ENCODE measurements around the gene NFX1.

The NFX1 gene

DNA sequence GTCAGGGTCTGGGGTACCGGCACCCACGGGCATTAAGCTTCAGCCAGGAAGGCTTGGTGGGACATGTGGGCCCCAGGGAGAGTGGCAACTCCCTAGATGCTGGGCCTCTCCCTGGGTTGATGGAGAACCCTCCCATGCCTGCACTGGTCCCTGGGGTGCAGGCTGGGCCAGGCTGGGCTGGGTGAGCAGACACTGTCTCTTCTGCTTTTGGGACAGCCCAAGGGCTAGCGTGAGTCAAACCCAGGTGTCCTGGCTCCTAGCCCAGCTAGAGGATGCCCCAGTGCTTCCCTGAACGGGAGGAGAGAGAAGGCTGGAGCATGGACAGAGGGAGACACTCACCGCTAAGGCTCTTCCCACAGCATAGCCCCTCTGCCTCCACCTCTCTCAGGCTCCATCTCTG is 117.8 kb downstream of the NFX1 start:
- no peak for TF ChIP-seq CTCF (IDR thresholded peaks at IDR 0.05; ENCODE audit: low read depth, low read length)
- no peak for DNase-seq (ENCODE audit: extremely low read depth, low read depth)

- TF ChIP-seq CTCF (IDR thresholded peaks at IDR 0.05; ENCODE audit: low read depth, low read length): no peak
- DNase-seq (ENCODE audit: extremely low read depth, low read depth): no peak
Measured at GRCh38 chr9:33414268-33414667, 124.0 kb downstream of the NFX1 start.

GRCh38 chr9:33414889-33415500 is 124.7 kb downstream of the NFX1 start:
- no peak for DNase-seq (ENCODE audit: extremely low read depth, low read depth)
- no peak for TF ChIP-seq CTCF (IDR thresholded peaks at IDR 0.05; ENCODE audit: low read depth, low read length)

DNA sequence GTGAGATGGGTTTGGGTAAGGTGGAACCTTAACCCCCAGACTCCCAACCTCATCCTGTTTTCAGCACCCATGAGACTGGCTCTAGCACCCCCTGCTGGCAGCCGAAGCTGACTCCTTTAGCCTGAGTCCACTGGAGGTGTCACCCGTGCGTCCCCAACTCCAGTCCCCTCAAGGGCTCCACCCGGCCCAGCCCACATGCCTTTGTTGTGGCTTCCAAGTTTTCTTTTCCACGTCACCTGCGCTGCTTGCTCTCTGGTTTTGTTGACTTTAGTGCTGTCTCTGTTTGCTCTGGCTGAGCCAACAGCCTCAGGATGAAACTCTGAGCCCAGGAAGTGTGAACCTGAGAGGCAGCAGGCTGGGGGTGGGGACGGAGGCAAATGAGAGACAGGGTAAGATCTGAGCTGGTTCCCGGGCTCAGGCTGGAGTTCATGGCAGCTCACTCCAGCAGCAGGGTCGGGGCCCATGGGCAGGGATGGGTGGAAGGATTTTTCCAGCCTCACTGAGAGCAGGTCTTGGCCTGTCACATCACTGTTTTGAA is 125.3 kb downstream of the NFX1 start:
- TF ChIP-seq CTCF (IDR thresholded peaks at IDR 0.05; ENCODE audit: low read depth, low read length): peak; percentile 77
- no peak for DNase-seq (ENCODE audit: extremely low read depth, low read depth)

- no peak for DNase-seq (ENCODE audit: extremely low read depth, low read depth)
- TF ChIP-seq CTCF (IDR thresholded peaks at IDR 0.05; ENCODE audit: low read depth, low read length): no peak
Measured at GRCh38 chr9:33416996-33417395, 126.7 kb downstream of the NFX1 start.

GRCh38 chr9:33418090-33418489 is 127.8 kb downstream of the NFX1 start:
- no peak for TF ChIP-seq CTCF (IDR thresholded peaks at IDR 0.05; ENCODE audit: low read depth, low read length)
- DNase-seq (ENCODE audit: extremely low read depth, low read depth): no peak

DNA sequence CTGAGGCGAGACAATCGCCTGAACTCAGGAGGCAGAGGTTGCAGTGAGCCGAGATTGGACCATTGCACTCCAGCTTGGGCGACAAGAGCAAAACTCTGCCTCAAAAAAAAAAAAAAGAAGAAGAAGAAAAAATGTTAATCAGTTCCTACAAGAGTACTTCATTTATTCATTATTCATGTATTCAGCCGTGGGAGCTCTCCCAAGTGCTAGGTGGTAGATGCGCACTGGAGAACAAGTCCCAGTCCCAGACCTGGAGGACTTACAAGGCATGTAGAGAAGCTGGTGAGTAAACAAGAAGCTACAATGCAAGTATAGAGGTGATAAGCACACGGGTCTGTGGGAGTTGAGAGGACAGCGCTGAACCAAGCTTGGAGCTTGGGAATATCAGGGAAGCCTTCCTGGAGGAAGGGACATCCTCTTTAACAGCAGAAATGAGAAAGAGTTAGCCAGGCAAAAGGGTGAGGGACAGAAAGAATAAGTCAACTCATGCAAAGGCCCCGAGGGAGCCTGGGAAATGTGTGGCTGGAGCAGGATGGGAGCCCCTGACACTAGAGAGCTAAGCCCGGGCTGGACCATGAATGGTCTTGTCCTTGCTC is 129.5 kb downstream of the NFX1 start:
- DNase-seq (ENCODE audit: extremely low read depth, low read depth): no peak
- no peak for TF ChIP-seq CTCF (IDR thresholded peaks at IDR 0.05; ENCODE audit: low read depth, low read length)
